Left lung (tissue), 10 donors: Measurements from ENCODE around the gene ZDHHC8. TPM values are rescaled to one million over a fixed set of nuclear protein-coding genes. Genes with fewer than 3 reads are reported as not detected.
A peak's percentile ranks its signal among the peaks of the same experiment; 100 is the strongest.

Source experiments
- ATAC-seq: fragments of 200-7000 bp; cut with Tn5 transposase; one replicate; pipeline ENCODE4 v1.9.1; 2020; ENCODE audit warnings: moderate library complexity
- DNase-seq, 4 donors: peaks; one replicate each; pipeline ENCODE4 v3.0.0-alpha.2; 2013 to 2020
- H3K27ac ChIP-seq, 2 donors: fragments of 200-600 bp; sonication (generic) in 1 of 2; one replicate each; pipeline versions ENCODE4 v1.5.0 to v1.8.0; 2020 to 2021
- H3K27me3 ChIP-seq, 2 donors: fragments of 200-600 bp; sonication (generic) in 1 of 2; one replicate each; pipeline versions ENCODE4 v1.5.0 to v1.8.0; 2020 to 2021
- H3K36me3 ChIP-seq, 2 donors: fragments of 200-600 bp; sonication (generic) in 1 of 2; one replicate each; pipeline versions ENCODE4 v1.5.0 to v1.8.0; 2020 to 2021
- H3K4me1 ChIP-seq, 2 donors: fragments of 200-600 bp; one replicate each; pipeline ENCODE4 v1.8.0; 2021
- H3K4me3 ChIP-seq, 2 donors: fragments of 200-600 bp; sonication (generic) in 1 of 2; one replicate each; pipeline versions ENCODE4 v1.5.0 to v1.8.0; 2020 to 2021; ENCODE audit warnings: mild to moderate bottlenecking in 1 of 2
- H3K9me3 ChIP-seq, 2 donors: fragments of 200-600 bp; sonication (generic) in 1 of 2; one replicate each; pipeline versions ENCODE4 v1.5.0 to v1.8.0; 2020 to 2021
- intact Hi-C, 2 donors: fragments of 100-400 bp; cut with DNase I; formaldehyde crosslinking; loops; one replicate each; pipeline versions ENCODE4 v1.11.2 to v1.14.2; 2022
- polyA plus RNA-seq, 6 donors: library from polyadenylated mRNA; unstranded; fragments of 120-200 nt; gene quantifications; one replicate each; pipeline ENCODE4 v1.2.1, GENCODE V29; 2013; ENCODE audit not compliant: insufficient read length in 6 of 6
- total RNA-seq, 2 donors: library from RNA; stranded (reverse); fragmentation: NEBNext Ultra II Directional; extraction: Animal tissue kit (Norgen Biotek cat#: 25700); gene quantifications; one replicate each; pipeline ENCODE4 v1.2.1, GENCODE V29; 2021
- TF ChIP-seq, protein P1 (sequence below), 2 donors: fragments of 200-600 bp; sonication (generic) in 1 of 2; IDR thresholded peaks; one replicate each; pipeline versions ENCODE4 v1.5.0 to v1.8.0; 2021; ENCODE audit warnings: antibody characterized with exemption in 2 of 2
- donor health status: DM: no; HTN: yes; CAD: no.
- donor health status: DM: no; HTN: no; CAD: no.

The ZDHHC8 gene
- total and polyA plus RNA-seq, 8 donors, result 34.4 to 81.8 (median 46.1) TPM

DNA sequence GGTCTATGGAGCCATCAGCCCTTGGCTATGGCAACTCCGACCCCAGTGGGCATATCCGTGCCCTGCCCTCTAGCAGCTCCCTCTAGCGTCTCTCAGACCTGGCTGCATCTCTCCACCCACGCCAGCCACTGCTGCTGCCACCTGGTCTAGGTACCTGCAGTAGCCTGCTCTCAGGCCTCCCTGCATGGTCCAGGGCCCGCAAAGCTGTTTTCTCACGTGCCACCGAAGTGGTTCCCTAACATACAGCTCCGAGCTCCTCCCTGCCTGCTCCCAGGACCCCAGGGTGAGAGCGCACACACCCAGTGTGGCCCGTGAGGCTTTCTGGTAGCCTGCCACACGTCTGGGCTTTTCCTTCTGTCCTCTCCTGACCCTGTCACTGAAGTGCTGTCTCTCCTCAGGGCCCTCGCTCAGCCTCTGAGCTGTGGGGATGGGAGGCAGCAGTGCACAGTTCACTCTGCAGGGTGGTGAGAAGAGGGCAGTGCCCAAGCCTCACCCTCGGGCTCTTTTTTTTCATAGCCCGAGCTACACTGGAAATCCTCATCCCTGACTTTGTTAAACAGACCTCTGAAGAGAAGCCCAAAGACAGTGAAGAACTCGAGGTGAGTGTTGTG is 37.3 kb upstream of the ZDHHC8 start:
- no peak for ATAC-seq
- intact Hi-C loops, result no loop called here
- TF ChIP-seq, protein P1, sequence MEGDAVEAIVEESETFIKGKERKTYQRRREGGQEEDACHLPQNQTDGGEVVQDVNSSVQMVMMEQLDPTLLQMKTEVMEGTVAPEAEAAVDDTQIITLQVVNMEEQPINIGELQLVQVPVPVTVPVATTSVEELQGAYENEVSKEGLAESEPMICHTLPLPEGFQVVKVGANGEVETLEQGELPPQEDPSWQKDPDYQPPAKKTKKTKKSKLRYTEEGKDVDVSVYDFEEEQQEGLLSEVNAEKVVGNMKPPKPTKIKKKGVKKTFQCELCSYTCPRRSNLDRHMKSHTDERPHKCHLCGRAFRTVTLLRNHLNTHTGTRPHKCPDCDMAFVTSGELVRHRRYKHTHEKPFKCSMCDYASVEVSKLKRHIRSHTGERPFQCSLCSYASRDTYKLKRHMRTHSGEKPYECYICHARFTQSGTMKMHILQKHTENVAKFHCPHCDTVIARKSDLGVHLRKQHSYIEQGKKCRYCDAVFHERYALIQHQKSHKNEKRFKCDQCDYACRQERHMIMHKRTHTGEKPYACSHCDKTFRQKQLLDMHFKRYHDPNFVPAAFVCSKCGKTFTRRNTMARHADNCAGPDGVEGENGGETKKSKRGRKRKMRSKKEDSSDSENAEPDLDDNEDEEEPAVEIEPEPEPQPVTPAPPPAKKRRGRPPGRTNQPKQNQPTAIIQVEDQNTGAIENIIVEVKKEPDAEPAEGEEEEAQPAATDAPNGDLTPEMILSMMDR (IDR thresholded peaks at IDR 0.05), result no peak
- no peaks in the 10 kb centered on the region for H3K4me1 ChIP-seq
- no peaks in the 10 kb centered on the region for H3K27me3 ChIP-seq
- peak in 2 of 4 donors; percentile 26 to 60 for DNase-seq
- peaks cover 0 to 100% of the 10 kb centered on the region in 2 donors for H3K36me3 ChIP-seq
- no peak overlapping the region for H3K4me3 ChIP-seq
- no peaks in the 10 kb centered on the region for H3K9me3 ChIP-seq
- H3K27ac ChIP-seq, result no peak overlapping the region

DNA sequence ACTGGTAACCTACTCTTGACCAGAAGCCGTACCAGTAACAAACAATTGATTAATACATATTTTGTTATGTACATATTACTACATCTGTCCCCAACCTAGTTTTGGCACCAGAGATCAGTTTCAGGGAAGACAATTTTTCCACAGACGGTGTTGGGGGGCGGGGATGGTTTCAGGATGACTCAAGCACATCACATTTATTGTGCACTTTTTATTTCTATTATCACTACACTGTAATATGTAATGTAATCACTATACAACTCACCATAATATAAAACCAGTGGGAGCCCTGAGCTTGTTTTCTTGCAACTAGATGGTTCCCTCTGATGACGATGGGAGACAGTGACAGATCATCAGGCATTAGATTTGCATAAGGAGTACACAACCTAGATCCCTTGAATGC is 36.1 kb upstream of the ZDHHC8 start:
- no peak overlapping the region for H3K4me3 ChIP-seq
- H3K27me3 ChIP-seq, result no peaks in the 10 kb centered on the region
- ATAC-seq, result no peak
- intact Hi-C loops, result no loop called here
- DNase-seq, result no peak
- peaks cover 0 to 7% of the 10 kb centered on the region in 2 donors for H3K4me1 ChIP-seq
- H3K36me3 ChIP-seq, result peaks cover 0 to 100% of the 10 kb centered on the region in 2 donors
- H3K27ac ChIP-seq, result no peak overlapping the region
- TF ChIP-seq, protein P1 (IDR thresholded peaks at IDR 0.05), result no peak
- no peaks in the 10 kb centered on the region for H3K9me3 ChIP-seq

DNA sequence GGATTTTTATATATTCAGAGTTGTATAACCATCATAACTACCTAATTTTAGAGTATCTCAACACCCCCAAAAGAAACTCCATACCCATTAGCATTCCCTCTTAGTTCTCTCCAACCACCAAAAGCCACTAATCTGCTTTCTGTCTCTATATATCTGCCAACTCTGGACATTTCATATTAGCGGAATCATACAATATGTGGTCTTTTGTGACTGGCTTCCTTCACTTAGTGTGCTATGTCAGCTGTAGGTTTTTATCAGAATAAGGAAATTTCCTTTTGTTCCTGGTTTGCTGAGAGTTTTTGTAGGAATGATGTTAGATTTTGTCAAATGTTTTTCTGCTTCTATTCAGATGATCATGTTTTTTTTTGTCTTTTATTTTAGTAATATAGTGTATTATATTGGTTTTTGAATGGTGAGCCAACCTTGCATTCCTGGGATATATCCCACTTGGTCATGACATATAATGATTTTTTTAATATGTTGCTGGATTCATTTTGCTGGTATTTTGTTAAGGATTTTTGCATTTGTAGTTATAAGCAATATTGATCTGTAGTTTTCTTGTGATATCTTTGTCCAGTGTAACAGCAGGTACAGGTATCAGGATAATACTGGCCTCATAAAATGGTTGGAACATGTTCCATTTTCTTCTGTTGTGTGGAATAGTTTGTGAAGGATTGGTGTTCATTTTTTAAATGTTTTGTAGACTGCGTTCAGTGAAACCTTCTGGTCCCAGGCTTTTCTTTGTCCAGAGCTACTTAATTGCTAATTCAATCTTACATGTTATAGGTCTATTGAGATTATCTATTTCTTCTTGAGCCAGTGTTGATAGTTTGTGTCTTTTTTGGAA is 34.8 kb upstream of the ZDHHC8 start:
- Histone ChIP-seq H3K36me3 (peaks cover 0 to 100% of the 10 kb centered on the region in 2 donors), H3K9me3 (no peaks in the 10 kb centered on the region), H3K27me3 (no peaks in the 10 kb centered on the region), H3K4me3 (no peak overlapping the region), H3K27ac (no peak overlapping the region), H3K4me1 (peaks cover 0 to 7% of the 10 kb centered on the region in 2 donors)
- TF ChIP-seq, protein P1 (IDR thresholded peaks at IDR 0.05), result no peak
- no peak for ATAC-seq
- DNase-seq, result no peak
- intact Hi-C loops, result no loop called here

DNA sequence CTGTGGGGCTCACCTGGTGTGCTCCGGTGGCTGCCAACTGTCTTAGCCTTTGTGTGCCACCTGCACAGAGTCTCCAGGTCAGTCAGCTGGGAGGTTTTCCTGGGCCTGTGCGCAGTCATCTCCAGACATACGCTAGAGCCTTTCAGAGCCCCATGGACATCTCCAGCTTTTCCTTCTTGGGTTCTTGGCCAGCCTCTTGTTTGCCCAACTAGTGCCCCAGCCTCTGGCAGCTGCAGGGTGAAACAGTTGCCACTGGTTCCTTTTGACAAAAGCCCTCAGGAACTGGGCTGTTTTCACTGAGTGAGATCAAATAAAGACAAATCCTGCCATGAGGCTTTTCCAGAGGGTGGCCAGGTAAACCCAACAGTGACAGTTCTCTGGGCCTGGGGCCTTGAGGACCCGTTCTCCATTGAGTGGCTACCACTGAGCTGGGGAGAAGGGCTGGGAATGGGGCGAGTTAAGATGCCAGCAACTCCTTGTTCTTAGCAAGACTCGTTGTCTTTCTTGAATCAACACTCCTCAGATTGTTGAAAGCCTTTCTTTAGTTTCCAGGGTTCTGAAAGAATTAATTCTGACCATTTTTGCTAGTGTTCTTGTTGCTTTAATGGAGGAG is 32.4 kb upstream of the ZDHHC8 start:
- intact Hi-C loops, result no loop called here
- Histone ChIP-seq H3K27ac (no peak overlapping the region), H3K27me3 (no peaks in the 10 kb centered on the region), H3K9me3 (no peaks in the 10 kb centered on the region), H3K4me3 (no peak overlapping the region), H3K4me1 (peaks cover 0 to 7% of the 10 kb centered on the region in 2 donors), H3K36me3 (peaks cover 0 to 98% of the 10 kb centered on the region in 2 donors)
- DNase-seq (peak in 1 of 4 donors; percentile 12), ATAC-seq (no peak)
- TF ChIP-seq, protein P1 (IDR thresholded peaks at IDR 0.05), result no peak

DNA sequence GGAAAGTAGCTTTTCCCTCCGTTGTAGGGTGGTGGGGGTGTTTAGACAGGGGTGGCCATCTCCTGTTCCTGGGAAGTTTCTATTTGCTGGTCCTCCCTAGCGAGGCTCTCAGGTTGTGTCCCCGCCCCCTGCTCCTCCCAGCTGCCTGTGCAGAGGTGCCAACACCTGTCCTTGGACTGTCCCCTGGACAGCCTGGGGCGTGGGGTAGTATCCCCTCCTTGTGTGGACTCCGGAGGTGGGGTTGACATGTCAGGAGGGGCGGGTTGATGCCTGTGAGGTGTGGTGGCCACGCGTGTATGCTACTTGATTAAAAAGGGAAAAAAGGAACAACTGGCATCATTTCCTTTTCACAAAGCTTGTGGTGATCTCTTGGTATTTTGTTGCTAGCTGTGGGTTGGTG is 30.0 kb upstream of the ZDHHC8 start:
- ATAC-seq, result no peak
- DNase-seq, result peak in 1 of 4 donors; percentile 75
- no peak overlapping the region for H3K4me3 ChIP-seq
- peaks cover 0 to 7% of the 10 kb centered on the region in 2 donors for H3K4me1 ChIP-seq
- TF ChIP-seq, protein P1 (IDR thresholded peaks at IDR 0.05), result no peak
- peaks cover 0 to 98% of the 10 kb centered on the region in 2 donors for H3K36me3 ChIP-seq
- H3K27ac ChIP-seq, result no peak overlapping the region
- intact Hi-C loops, result no loop called here
- H3K27me3 ChIP-seq, result no peaks in the 10 kb centered on the region
- H3K9me3 ChIP-seq, result no peaks in the 10 kb centered on the region
